Measurements from ENCODE around the gene CREBBP.

The CREBBP gene

GRCh38 chr16:3788711-3789374 lies 91.7 kb downstream of the CREBBP start:
- ChIA-PET CTCF (no interaction called here), POLR2A (no interaction called here)
- DNase-seq (ENCODE audit: low read depth, low spot score) = no peak
- no peak overlapping the region for H3K4me3 ChIP-seq (ENCODE audit: low read depth, low read length)
- TF ChIP-seq CTCF (IDR thresholded peaks at IDR 0.05; ENCODE audit: insufficient read depth, low read length, missing control alignments) = no peak

GRCh38 chr16:3787924-3788661 lies 92.4 kb downstream of the CREBBP start:
- ChIA-PET POLR2A (interaction anchor here (0.6 kb wide), 1 partner anchor 14 kb away, joined by 3 read pairs; no protein-coding TSS in a partner anchor), CTCF (interaction anchor here (0.5 kb wide), 1 partner anchor 520 kb away, joined by 3 read pairs; no protein-coding TSS in a partner anchor)
- no peak overlapping the region for H3K4me3 ChIP-seq (ENCODE audit: low read depth, low read length)
- TF ChIP-seq CTCF (IDR thresholded peaks at IDR 0.05; ENCODE audit: insufficient read depth, low read length, missing control alignments) = no peak
- DNase-seq (ENCODE audit: low read depth, low spot score) = no peak

- POLR2A ChIA-PET = no interaction called here
- no peak for TF ChIP-seq CTCF (IDR thresholded peaks at IDR 0.05; ENCODE audit: insufficient read depth, low read length, missing control alignments)
- no peak overlapping the region for H3K4me3 ChIP-seq (ENCODE audit: low read depth, low read length)
- CTCF ChIA-PET = no interaction called here
- no peak for DNase-seq (ENCODE audit: low read depth, low spot score)
Measured at GRCh38 chr16:3785413-3785812, 95.1 kb downstream of the CREBBP start.

- H3K4me3 ChIP-seq (ENCODE audit: low read depth, low read length) = no peak overlapping the region
- TF ChIP-seq CTCF (IDR thresholded peaks at IDR 0.05; ENCODE audit: insufficient read depth, low read length, missing control alignments) = no peak
- ChIA-PET CTCF (no interaction called here), POLR2A (no interaction called here)
- DNase-seq (ENCODE audit: low read depth, low spot score) = no peak
Measured at GRCh38 chr16:3783516-3783915, 97.0 kb downstream of the CREBBP start.

GRCh38 chr16:3782566-3782965 lies 97.9 kb downstream of the CREBBP start:
- DNase-seq (ENCODE audit: low read depth, low spot score) = no peak
- ChIA-PET CTCF (interaction anchor here (1.4 kb wide), 1 partner anchor 92 kb away, joined by 3 read pairs; no protein-coding TSS in a partner anchor), POLR2A (no interaction called here)
- no peak for TF ChIP-seq CTCF (IDR thresholded peaks at IDR 0.05; ENCODE audit: insufficient read depth, low read length, missing control alignments)
- H3K4me3 ChIP-seq (ENCODE audit: low read depth, low read length) = no peak overlapping the region

- no peak for DNase-seq (ENCODE audit: low read depth, low spot score)
- ChIA-PET CTCF (interaction anchor here (1.4 to 1.6 kb wide), 2 partner anchors 23 to 91 kb away, joined by 3 to 5 read pairs; no protein-coding TSS in a partner anchor), POLR2A (no interaction called here)
- no peak for TF ChIP-seq CTCF (IDR thresholded peaks at IDR 0.05; ENCODE audit: insufficient read depth, low read length, missing control alignments)
- H3K4me3 ChIP-seq (ENCODE audit: low read depth, low read length) = no peak overlapping the region
Measured at GRCh38 chr16:3781421-3781820, 99.1 kb downstream of the CREBBP start.
